Measurements from ENCODE around the gene LGR4.
"Not testable (repeated sequence)": the region's sequence is repeated elsewhere in the genome, so short reads cannot be mapped to it uniquely, and the experiment has no call there.

The LGR4 gene

DNA sequence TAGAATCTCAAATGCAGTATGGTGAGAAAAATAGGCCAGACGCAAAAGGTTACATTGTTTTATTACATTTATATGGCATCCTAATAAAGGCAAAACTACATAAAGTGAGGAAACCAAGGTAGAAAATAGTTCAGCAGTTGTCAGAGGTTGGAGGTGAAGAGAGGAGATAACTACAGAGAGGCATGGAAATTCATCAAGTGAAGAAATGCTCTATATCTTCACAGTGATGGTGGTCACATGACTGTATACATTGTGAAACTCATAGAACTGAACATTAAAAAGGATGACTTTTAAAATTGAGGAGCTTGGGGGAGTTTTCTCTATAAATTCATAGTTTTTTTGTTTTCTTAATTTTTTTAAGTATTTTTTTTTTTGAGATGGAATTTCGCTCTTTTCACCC, 14.4 kb downstream of the LGR4 start:
- DNase-seq, result no peak

- DNase-seq, result no peak
Measured at GRCh38 chr11:27456795-27457329, 15.7 kb downstream of the LGR4 start.

GRCh38 chr11:27456140-27456794, 16.3 kb downstream of the LGR4 start:
- DNase-seq, result peak; percentile 82

- DNase-seq, result no peak
Measured at GRCh38 chr11:27455667-27456066, 16.9 kb downstream of the LGR4 start.

DNA sequence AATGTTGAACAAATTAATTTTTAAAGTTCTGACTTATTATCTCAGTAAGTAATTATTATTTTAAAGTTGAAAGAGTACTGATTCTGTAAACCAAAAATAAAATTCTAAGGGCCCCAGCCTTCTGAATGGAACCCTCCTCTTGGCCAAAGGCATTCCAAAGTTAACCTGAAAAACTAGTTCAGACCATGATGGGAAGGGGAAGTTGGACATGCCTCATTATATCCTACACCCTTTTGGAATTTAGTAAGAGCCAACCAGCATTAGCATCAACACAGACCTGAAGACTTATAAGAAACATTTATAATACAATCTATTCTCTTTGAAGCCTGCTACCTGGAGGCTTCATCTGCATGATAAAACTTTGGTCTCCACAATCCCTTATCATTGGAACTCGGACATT, 18.9 kb downstream of the LGR4 start:
- DNase-seq, result no peak

- DNase-seq, result no peak
Measured at GRCh38 chr11:27452147-27452546, 20.4 kb downstream of the LGR4 start.

DNA sequence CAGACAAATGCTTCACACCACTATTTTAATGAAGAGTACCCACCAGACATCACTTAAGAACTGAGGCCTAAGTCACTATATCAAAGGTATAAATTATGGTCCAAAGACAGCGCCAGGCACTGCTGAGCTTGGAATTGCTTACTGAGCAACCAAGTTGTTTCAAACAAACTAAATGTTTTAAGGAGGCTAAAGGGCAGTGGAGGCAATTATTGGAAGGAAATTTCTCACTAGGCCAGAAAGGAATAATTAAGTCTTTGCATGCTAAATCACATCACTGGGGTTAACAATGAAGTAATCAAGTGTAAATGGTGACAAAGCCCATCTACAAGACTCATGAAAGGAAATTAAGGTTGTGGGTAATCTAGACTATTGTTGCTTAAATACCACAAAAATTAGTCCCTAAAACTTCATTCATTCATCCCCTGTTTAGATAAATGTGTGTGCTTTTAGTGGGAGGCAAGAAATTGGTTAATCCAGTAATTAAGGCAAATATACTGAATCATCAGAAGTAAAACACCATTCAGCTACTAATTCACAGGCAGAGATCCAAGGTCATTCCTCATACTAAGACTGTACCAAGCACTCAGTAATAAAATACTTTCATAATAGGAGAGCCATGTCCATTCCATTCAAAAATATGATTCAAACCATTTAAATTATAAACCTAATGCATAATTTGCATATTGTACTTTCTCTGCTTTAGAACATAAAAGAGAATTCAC, 21.2 kb downstream of the LGR4 start:
- DNase-seq, result no peak

- not testable (repeated sequence) for DNase-seq
Measured at GRCh38 chr11:27448184-27448540, 24.4 kb downstream of the LGR4 start.

GRCh38 chr11:27447288-27448183, 25.1 kb downstream of the LGR4 start:
- peak; percentile 84 for DNase-seq

DNA sequence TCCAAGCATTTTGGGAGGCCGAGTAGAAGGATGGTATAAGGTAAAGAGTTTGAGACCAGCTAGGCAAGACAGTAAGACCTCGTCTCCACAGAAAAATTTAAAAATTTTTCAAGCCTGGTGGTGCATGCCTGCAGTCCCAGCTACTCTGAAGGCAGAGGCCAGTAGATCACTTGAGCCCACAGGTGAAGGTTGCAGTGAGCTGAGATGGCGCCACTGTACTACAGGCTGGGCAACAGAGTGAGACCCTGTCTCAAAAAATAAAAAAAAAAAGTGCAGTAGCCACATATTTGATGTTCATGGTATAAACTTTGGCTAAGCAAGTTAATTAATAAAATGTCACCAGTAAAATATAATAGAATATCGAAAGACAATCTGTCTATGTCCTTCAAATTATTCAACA, 27.0 kb downstream of the LGR4 start:
- DNase-seq, result no peak

GRCh38 chr11:27444801-27445215, 27.8 kb downstream of the LGR4 start:
- DNase-seq, result no peak

DNA sequence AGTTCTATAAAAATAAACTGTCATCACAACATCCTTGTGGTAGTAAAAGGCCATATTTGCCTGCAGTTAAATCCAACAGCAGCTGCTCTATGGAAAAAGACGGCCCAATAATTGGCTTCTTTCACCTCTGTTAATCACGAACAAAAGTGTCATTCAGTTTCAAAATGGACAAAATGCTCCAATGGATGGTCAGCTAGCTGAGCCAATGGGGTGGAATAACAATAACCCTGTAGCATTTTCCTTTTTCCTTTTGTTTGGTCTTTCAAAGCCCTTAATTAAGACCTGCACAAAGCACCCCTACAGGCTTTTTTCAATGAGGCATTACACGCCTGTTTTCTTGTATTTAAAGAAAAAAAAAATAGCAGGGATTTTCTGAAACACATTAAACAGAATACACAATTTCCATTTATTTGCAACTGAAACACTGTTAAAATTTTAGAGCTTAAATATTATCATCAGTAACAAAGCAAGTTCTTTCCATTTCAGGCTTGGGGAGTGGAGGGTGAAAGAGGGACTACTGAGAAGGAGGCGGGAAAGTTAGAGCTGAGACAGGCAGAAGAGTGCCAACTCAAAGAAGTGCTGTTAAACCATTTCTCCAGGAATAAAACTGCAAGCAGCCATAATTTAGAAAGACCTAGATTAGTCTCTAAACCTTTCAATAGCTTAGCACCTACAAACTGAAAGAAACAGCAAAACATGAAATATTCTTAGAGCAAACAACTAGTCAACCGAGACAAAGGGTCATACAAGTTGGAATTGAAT, 28.7 kb downstream of the LGR4 start:
- DNase-seq, result no peak

- DNase-seq, result no peak
Measured at GRCh38 chr11:27443227-27443626, 29.4 kb downstream of the LGR4 start.

DNA sequence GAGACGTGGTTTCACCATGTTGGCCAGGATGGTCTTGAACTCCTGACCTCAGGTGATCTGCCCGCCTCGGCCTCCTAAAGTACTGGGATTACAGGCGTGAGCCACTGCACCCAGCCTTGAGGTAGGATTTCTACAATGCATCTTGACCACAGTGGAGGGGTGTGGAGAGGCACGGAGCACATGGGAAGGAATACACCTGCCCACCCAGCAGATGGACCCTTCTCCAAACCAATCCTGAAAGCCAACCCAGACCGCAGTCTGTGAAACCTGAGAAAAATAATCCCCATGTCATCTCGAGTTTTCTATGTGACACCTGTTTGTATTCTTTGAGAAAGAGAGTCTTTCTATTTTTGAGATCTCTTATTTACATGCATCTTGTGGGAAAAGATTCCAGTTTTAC, 32.5 kb downstream of the LGR4 start:
- no peak for DNase-seq

DNA sequence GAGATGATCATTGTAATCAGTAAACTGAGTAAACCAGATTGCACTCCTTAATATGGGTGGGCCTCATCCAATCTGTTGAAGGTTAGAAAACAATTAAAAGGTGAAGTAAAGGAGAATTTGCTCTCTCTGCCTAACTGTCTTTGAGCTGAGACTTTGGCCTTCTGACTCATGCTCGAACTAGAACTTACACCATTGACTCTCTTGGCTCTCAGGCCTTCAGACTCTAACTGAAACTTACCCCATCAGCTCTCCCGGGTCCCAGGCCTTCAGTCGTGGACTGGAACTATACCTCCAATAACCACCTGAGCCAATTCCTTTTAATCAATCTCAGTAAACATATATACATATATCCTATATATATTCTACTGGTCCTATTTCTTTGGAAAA, 34.0 kb downstream of the LGR4 start:
- no peak for DNase-seq

DNA sequence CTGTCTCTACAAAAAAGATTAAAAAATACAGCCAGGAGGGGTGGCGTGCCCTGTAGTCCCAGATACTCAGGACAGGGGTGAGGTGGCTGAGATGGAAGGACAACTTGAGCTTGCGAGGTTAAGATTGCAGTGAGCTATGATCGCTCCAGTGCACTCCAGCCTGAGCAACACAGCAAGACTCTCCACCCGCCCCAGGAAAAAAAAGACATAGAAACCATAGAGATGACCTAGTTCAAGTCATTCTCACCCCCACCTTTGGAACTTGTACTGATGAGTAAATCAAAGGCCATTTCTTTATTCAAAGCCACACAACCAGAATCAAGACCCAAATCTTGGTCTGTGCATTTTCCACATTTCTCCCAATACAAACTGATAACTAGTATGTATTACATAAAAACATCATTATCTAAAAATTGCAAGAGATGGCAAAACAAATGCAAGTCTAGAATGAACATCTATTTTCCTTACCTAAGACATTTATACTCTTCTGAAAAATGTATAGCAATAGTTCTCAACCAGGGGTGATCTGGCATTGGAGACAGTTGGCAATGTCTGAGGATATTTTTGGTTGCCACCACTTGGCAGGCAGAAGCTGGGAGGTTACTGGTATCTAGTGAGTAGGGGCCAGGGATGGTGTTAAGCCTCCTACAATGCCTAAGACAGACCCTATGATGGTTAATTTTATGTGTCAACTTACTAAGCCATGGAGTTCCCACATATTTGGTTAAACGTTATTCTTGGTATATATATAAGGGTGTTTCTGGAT, 34.6 kb downstream of the LGR4 start:
- peak; percentile 36 for DNase-seq

GRCh38 chr11:27436916-27437315, 35.7 kb downstream of the LGR4 start:
- no peak for DNase-seq

GRCh38 chr11:27433742-27434141, 38.8 kb downstream of the LGR4 start:
- no peak for DNase-seq

DNA sequence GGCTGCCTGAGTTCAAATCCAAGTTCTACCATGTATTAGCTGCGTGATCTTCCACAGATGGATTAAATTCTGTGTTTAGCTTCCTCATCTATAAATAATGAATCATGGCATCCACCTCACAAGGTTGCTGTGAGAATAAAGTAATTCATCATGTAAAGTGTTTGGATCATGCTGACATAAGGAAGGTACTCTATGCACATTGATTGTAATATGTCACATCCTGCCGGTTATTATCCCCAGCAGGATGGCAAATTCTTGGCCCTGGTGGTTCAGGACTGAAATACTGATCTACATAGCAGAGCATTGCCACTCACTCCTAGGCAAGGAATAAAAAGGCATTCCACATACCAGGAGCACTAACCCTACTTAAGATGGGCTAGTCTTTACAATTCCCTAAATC, 40.8 kb downstream of the LGR4 start:
- no peak for DNase-seq

GRCh38 chr11:27429761-27430393, 42.7 kb downstream of the LGR4 start:
- no peak for DNase-seq
